CD14-positive monocyte (primary cell): ENCODE results near the gene CACNA1B. TPM values are rescaled to one million over a fixed set of nuclear protein-coding genes. Genes with fewer than 3 reads are reported as not detected.

Experiments
- DNase-seq, 3 donors: peaks; one replicate each; pipeline ENCODE4 v3.0.0-alpha.2; 2011 to 2022
- H2AFZ ChIP-seq: 2 replicates; pipeline ENCODE4 v1.6.0; 2012; ENCODE audit warnings: mild to moderate bottlenecking, low read depth, low read length, inconsistent platforms; ENCODE audit not compliant: insufficient read depth, poor library complexity, severe bottlenecking
- H3K27ac ChIP-seq, 2 donors: 1 replicate in 1 of 2; 2 replicates in 1 of 2; pipeline ENCODE4 v1.5.1; 2012 to 2013; ENCODE audit warnings: low read length in 2 of 2, control low read depth in 1 of 2, inconsistent platforms in 1 of 2, low read depth in 1 of 2, mild to moderate bottlenecking in 1 of 2
- H3K27me3 ChIP-seq, 2 donors: one replicate each; pipeline versions ENCODE4 v1.6.0 to v1.6.1; 2011 to 2013; ENCODE audit warnings: low read length in 2 of 2; ENCODE audit not compliant: control insufficient read depth in 2 of 2, insufficient read depth in 2 of 2
- H3K36me3 ChIP-seq, 2 donors: replicated peaks in 1 of 2; 1 replicate in 1 of 2; 2 replicates in 1 of 2; pipeline versions ENCODE4 v1.5.1 to v1.6.1; 2012 to 2013; ENCODE audit warnings: low read length in 2 of 2, control low read depth in 1 of 2, inconsistent platforms in 1 of 2, mild to moderate bottlenecking in 1 of 2; ENCODE audit not compliant: insufficient read depth in 2 of 2, control insufficient read depth in 1 of 2
- H3K4me1 ChIP-seq, 2 donors: 1 replicate in 1 of 2; 2 replicates in 1 of 2; pipeline versions ENCODE4 v1.5.1 to v1.6.1; 2012 to 2013; ENCODE audit warnings: low read length in 2 of 2, control low read depth in 1 of 2, inconsistent platforms in 1 of 2, mild to moderate bottlenecking in 1 of 2, moderate library complexity in 1 of 2; ENCODE audit not compliant: insufficient read depth in 2 of 2, control insufficient read depth in 1 of 2
- H3K4me2 ChIP-seq: replicated peaks from 2 replicates; pipeline ENCODE3; 2012; ENCODE audit warnings: low read length, moderate library complexity, mild to moderate bottlenecking; ENCODE audit not compliant: poor library complexity, severe bottlenecking; ENCODE audit errors: extremely low read depth
- H3K4me3 ChIP-seq, 3 experiments: fragments of 200-600 bp in 1 of 3; sonication (generic) in 1 of 3; replicated peaks in 1 of 3; 1 replicate in 2 of 3; 2 replicates in 1 of 3; pipeline ENCODE4 v1.5.1; 2011 to 2013; ENCODE audit warnings: low read length in 3 of 3, mild to moderate bottlenecking in 3 of 3, control low read depth in 2 of 3, low read depth in 2 of 3, inconsistent platforms in 1 of 3, moderate library complexity in 1 of 3
- H3K79me2 ChIP-seq: 2 replicates; pipeline ENCODE4 v1.6.0; 2012; ENCODE audit warnings: mild to moderate bottlenecking, control low read depth, inconsistent platforms, low read length, moderate library complexity; ENCODE audit not compliant: insufficient read depth
- H3K9ac ChIP-seq: 2 replicates; pipeline ENCODE4 v1.6.0; 2017; ENCODE audit warnings: low read length, mild to moderate bottlenecking; ENCODE audit not compliant: insufficient read depth, poor library complexity, severe bottlenecking
- H3K9me3 ChIP-seq, 2 donors: replicated peaks in 1 of 2; 1 replicate in 1 of 2; 2 replicates in 1 of 2; pipeline versions ENCODE4 v1.5.1 to v1.6.1; 2012 to 2013; ENCODE audit warnings: low read length in 2 of 2, control low read depth in 1 of 2; ENCODE audit not compliant: control insufficient read depth in 1 of 2, insufficient read depth in 1 of 2
- H4K20me1 ChIP-seq: 2 replicates; pipeline ENCODE4 v1.6.0; 2012; ENCODE audit warnings: mild to moderate bottlenecking, low read length, control low read depth, moderate library complexity; ENCODE audit not compliant: insufficient read depth
- H3K27ac Mint-ChIP-seq, 7 donors: one replicate each; pipeline ENCODE4 v1.8.0; 2020; ENCODE audit warnings: mild to moderate bottlenecking in 7 of 7, mixed read lengths in 7 of 7, moderate library complexity in 6 of 7, inconsistent platforms in 2 of 7
- H3K27me3 Mint-ChIP-seq, 3 donors: one replicate each; pipeline ENCODE4 v1.8.0; 2021 to 2022; ENCODE audit warnings: low read depth in 3 of 3, mild to moderate bottlenecking in 3 of 3, mixed read lengths in 3 of 3, moderate library complexity in 3 of 3, inconsistent platforms in 1 of 3
- H3K36me3 Mint-ChIP-seq, 2 donors: one replicate each; pipeline ENCODE4 v1.8.0; 2020; ENCODE audit warnings: mixed read lengths in 2 of 2, inconsistent platforms in 1 of 2, mild to moderate bottlenecking in 1 of 2
- H3K4me1 Mint-ChIP-seq: one replicate; pipeline ENCODE4 v1.8.0; 2020; ENCODE audit warnings: mild to moderate bottlenecking, mixed read lengths
- H3K4me3 Mint-ChIP-seq, 2 donors: one replicate each; pipeline ENCODE4 v1.8.0; 2020; ENCODE audit warnings: mild to moderate bottlenecking in 2 of 2, mixed read lengths in 2 of 2, moderate library complexity in 1 of 2
- H3K9me3 Mint-ChIP-seq, 7 donors: one replicate each; pipeline ENCODE4 v1.8.0; 2020 to 2022; ENCODE audit warnings: mixed read lengths in 7 of 7, mild to moderate bottlenecking in 6 of 7, moderate library complexity in 6 of 7, inconsistent platforms in 2 of 7
- CTCF ChIP-seq: fragments of 200-600 bp; IDR thresholded peaks from one replicate; pipeline ENCODE4 v1.8.0; 2022; ENCODE audit warnings: antibody characterized with exemption, mild to moderate bottlenecking
- WGBS: methylation state at CpG from one replicate; pipeline ENCODE4 v1.1.5; 2013; ENCODE audit warnings: missing lambda C conversion rate; ENCODE audit not compliant: insufficient coverage; 5-methylcytosine and 5-hydroxymethylcytosine counted together
- intact Hi-C, 2 donors: fragments of 100-400 bp; cut with micrococcal nuclease; formaldehyde crosslinking; loops; one replicate each; pipeline versions ENCODE4 v1.15.0 to v1.15.1; 2023
- polyA plus RNA-seq, 3 donors: library from polyadenylated mRNA; depleted of rRNA in 1 of 3; unstranded in 2 of 3; stranded (reverse) in 1 of 3; fragments of 300-500 nt in 2 of 3; fragments of >200 nt in 1 of 3; fragmentation: Illumina TruSeq in 2 of 3; gene quantifications; 1 replicate in 2 of 3; 2 replicates in 1 of 3; pipeline ENCODE4 v1.2.3, GENCODE V29; 2012 to 2021

CACNA1B gene
- polyA plus RNA-seq, 3 donors, result not detected

GRCh38 chr9:138025417-138025816 is 147.8 kb downstream of the CACNA1B start:
- Histone ChIP-seq H3K9me3 (peaks cover 0 to 6% of the 10 kb centered on the region in 2 donors), H3K9ac (no peak overlapping the region), H3K36me3 (no peaks in the 10 kb centered on the region), H3K4me3 (no peak overlapping the region), H3K27ac (no peak overlapping the region), H3K27me3 (peaks cover 2 to 47% of the 10 kb centered on the region in 2 donors), H3K4me1 (no peaks in the 10 kb centered on the region), H2AFZ (no peak overlapping the region), H3K79me2 (no peaks in the 10 kb centered on the region), H4K20me1 (no peaks in the 10 kb centered on the region), H3K4me2 (no peak overlapping the region)
- WGBS, result 94% methylated on average over 4 of the region's 4 CpGs
- peaks cover 0 to 13% (median 5%) of the 10 kb centered on the region in 7 donors for H3K9me3 Mint-ChIP-seq
- H3K36me3 Mint-ChIP-seq, result no peaks in the 10 kb centered on the region
- DNase-seq, result no peak
- H3K4me1 Mint-ChIP-seq, result no peaks in the 10 kb centered on the region
- intact Hi-C loops, result no loop called here
- no peak overlapping the region for H3K27ac Mint-ChIP-seq
- no peak for TF ChIP-seq CTCF
- peaks cover 49 to 65% (median 50%) of the 10 kb centered on the region in 3 donors for H3K27me3 Mint-ChIP-seq
- no peak overlapping the region for H3K4me3 Mint-ChIP-seq

GRCh38 chr9:138025908-138026307 is 148.3 kb downstream of the CACNA1B start:
- H3K36me3 Mint-ChIP-seq, result no peaks in the 10 kb centered on the region

More at GRCh38 chr9:138025908-138026307, 148.3 kb downstream of the CACNA1B start:
- Histone ChIP-seq H3K36me3 (no peaks in the 10 kb centered on the region), H3K4me2 (no peak overlapping the region), H3K4me1 (no peaks in the 10 kb centered on the region), H3K27ac (no peak overlapping the region), H3K9me3 (peaks cover 0 to 6% of the 10 kb centered on the region in 2 donors), H2AFZ (no peak overlapping the region), H3K4me3 (no peak overlapping the region), H3K9ac (no peak overlapping the region), H3K79me2 (no peaks in the 10 kb centered on the region), H4K20me1 (no peaks in the 10 kb centered on the region), H3K27me3 (peaks cover 2 to 47% of the 10 kb centered on the region in 2 donors)
- TF ChIP-seq CTCF, result no peak
- H3K9me3 Mint-ChIP-seq, result peaks cover 0 to 13% (median 5%) of the 10 kb centered on the region in 7 donors
- 89% methylated on average over 7 of the region's 7 CpGs for WGBS
- no peaks in the 10 kb centered on the region for H3K4me1 Mint-ChIP-seq
- peak overlapping the region in 1 of 2 donors; percentile 48 for H3K4me3 Mint-ChIP-seq
- intact Hi-C loops, result no loop called here
- peaks cover 51 to 66% (median 52%) of the 10 kb centered on the region in 3 donors for H3K27me3 Mint-ChIP-seq
- no peak for DNase-seq
- no peak overlapping the region for H3K27ac Mint-ChIP-seq
